ENCODE data around the gene NIT1. TPM values are rescaled to one million over a fixed set of nuclear protein-coding genes. Genes with fewer than 3 reads are reported as not detected.

The NIT1 gene
- total and polyA plus RNA-seq, 2 of the 13 experiments (the other 11 are each of a cell fraction or from before 2014, with no cell fraction given) = 22.7 to 31.0 TPM

- Histone ChIP-seq H3K36me3 (replicated peaks in 1 of 2; ENCODE audit: control insufficient read depth in 1 of 2, insufficient read depth in 2 of 2, low read length in 2 of 2) (no peaks in the 10 kb centered on the region), H3K4me2 (ENCODE audit: low read depth, low read length) (no peak overlapping the region), H3K9ac (ENCODE audit: insufficient read depth, low read depth, low read length) (no peak overlapping the region), H2AFZ (ENCODE audit: low read length) (no peak overlapping the region), H3K4me3 (replicated peaks in 1 of 3; ENCODE audit: insufficient read depth in 1 of 3, low read depth in 2 of 3, low read length in 3 of 3) (no peak overlapping the region), H4K20me1 (ENCODE audit: insufficient read depth, low read length) (no peaks in the 10 kb centered on the region), H3K4me1 (ENCODE audit: insufficient read depth, low read length) (peaks cover 25% of the 10 kb centered on the region), H3K9me3 (ENCODE audit: low read length) (no peaks in the 10 kb centered on the region), H3K79me2 (ENCODE audit: insufficient read depth, low read length) (no peaks in the 10 kb centered on the region), H3K27ac (ENCODE audit: extremely low read length, insufficient read depth, low read length) (no peak overlapping the region), H3K27me3 (ENCODE audit: control insufficient read depth in 1 of 2, insufficient read depth in 2 of 2, low read length in 2 of 2) (no peaks in the 10 kb centered on the region)
- DNase-seq (ENCODE audit: low spot score) (no peak), ATAC-seq (no peak), FAIRE-seq (no peak)
- intact Hi-C loops (cut with micrococcal nuclease; ENCODE audit: unreplicated experiment) = no loop called here
- WGBS (ENCODE audit: low lambda C conversion rate) = 82% methylated on average over 9 of the region's 9 CpGs
- BruUV-seq (replicated peaks) = no TSS peak
- in situ Hi-C loops (cut with HindIII; ENCODE audit: extremely low pct_ligation_motif_present, low pct_unique_long_range_greater_than_20kb) = no loop called here
- TF ChIP-seq PBX2 (CRISPR knock-in tag; IDR thresholded peaks at IDR 0.05) (no peak), YY1 (IDR thresholded peaks at IDR 0.05; ENCODE audit: insufficient read depth, insufficient replicate concordance, low read depth, low read length) (no peak), ZNF7 (CRISPR knock-in tag; IDR thresholded peaks at IDR 0.05) (no peak), FOSL2 (CRISPR knock-in tag; IDR thresholded peaks at IDR 0.05) (no peak), MZF1 (CRISPR knock-in tag; IDR thresholded peaks at IDR 0.05; ENCODE audit: borderline replicate concordance) (no peak), ARNT2 (CRISPR knock-in tag; IDR thresholded peaks at IDR 0.05; ENCODE audit: low read depth) (no peak), ZNF33B (CRISPR knock-in tag; IDR thresholded peaks at IDR 0.05) (no peak), ZSCAN20 (CRISPR knock-in tag; IDR thresholded peaks at IDR 0.05; ENCODE audit: borderline replicate concordance) (no peak), CC2D1A (CRISPR knock-in tag; IDR thresholded peaks at IDR 0.05) (no peak), ZNF382 (CRISPR knock-in tag; IDR thresholded peaks at IDR 0.05; ENCODE audit: borderline replicate concordance) (no peak)
- CTCF ChIA-PET (ENCODE audit: low intra/inter-chr PET ratio, low total read pairs) = no interaction called here
- POLR2A ChIA-PET = no interaction called here
Observed at GRCh38 chr1:161069241-161069640, 48.7 kb upstream of the NIT1 start.
